K562 (cell line): ENCODE results near the gene NAV2. TPM values are rescaled to one million over a fixed set of nuclear protein-coding genes. Genes with fewer than 3 reads are reported as not detected.

Experiments
- ARHGAP35 ChIP-seq: fragments of 450-650 bp; IDR thresholded peaks from 2 replicates; pipeline ENCODE4 v1.6.1; 2018; ENCODE audit not compliant: partially characterized antibody
- ATF1 ChIP-seq, 2 experiments: fragments of 450-650 bp in 1 of 2; IDR thresholded peaks; 2 replicates each; pipeline ENCODE4 v1.6.1; 2016; ENCODE audit warnings: missing compliant biosample characterization in 1 of 2, missing genetic modification characterization in 1 of 2
- CBX3 ChIP-seq, 2 experiments: IDR thresholded peaks; 1 replicate in 1 of 2; 2 replicates in 1 of 2; pipeline ENCODE4 v1.6.1; 2012; ENCODE audit warnings: inconsistent platforms in 2 of 2, low read length in 2 of 2, borderline replicate concordance in 1 of 2, control low read depth in 1 of 2
- CREM ChIP-seq: IDR thresholded peaks from 2 replicates; pipeline ENCODE4 v1.6.1; 2014; ENCODE audit warnings: antibody characterized with exemption, low read depth
- GATA2 ChIP-seq: sonication (generic); formaldehyde crosslinking; IDR thresholded peaks from 2 replicates; pipeline ENCODE4 v1.4.0; 2020; ENCODE audit warnings: mild to moderate bottlenecking, missing genetic modification reagents
- KLF13 ChIP-seq: fragments of 450-650 bp; IDR thresholded peaks from 2 replicates; pipeline ENCODE4 v1.6.1; 2016; ENCODE audit warnings: missing genetic modification characterization, low read depth, mild to moderate bottlenecking, missing compliant biosample characterization, moderate library complexity, borderline replicate concordance
- MAFG ChIP-seq: fragments of 450-650 bp; conservative IDR thresholded peaks from 2 replicates; pipeline ENCODE4 v1.6.1; 2016; ENCODE audit warnings: missing genetic modification characterization, missing compliant biosample characterization
- MEF2D ChIP-seq: conservative IDR thresholded peaks from 2 replicates; pipeline ENCODE4 v1.6.1; 2016; ENCODE audit warnings: low read depth, missing genetic modification characterization, missing compliant biosample characterization
- SIN3A ChIP-seq, 2 experiments: fragments of 150-350 bp in 1 of 2; IDR thresholded peaks; 2 replicates each; pipeline ENCODE4 v1.6.1; 2011 to 2016; ENCODE audit warnings: borderline replicate concordance in 2 of 2, low read depth in 2 of 2, low read length in 2 of 2, mild to moderate bottlenecking in 2 of 2, moderate library complexity in 2 of 2; ENCODE audit not compliant: control insufficient read depth in 1 of 2
- SRSF1 ChIP-seq: fragments of 200-400 bp; formaldehyde crosslinking; IDR thresholded peaks from 2 replicates; pipeline ENCODE4 v1.6.1; 2017; ENCODE audit warnings: mild to moderate bottlenecking, low read depth, low read length, moderate library complexity
- STAT5A ChIP-seq: IDR thresholded peaks from 2 replicates; pipeline ENCODE4 v1.6.1; 2012; ENCODE audit warnings: low read length, inconsistent platforms, borderline replicate concordance
- ZNF384 ChIP-seq: IDR thresholded peaks from 2 replicates; pipeline ENCODE4 v1.6.1; 2012; ENCODE audit warnings: low read depth, low read length, improper control_type of control experiment
- ZNF551 ChIP-seq: fragments of 250-450 bp; sonication (Bioruptor Pico); IDR thresholded peaks from 2 replicates; pipeline ENCODE4 v1.5.0; 2021; ENCODE audit warnings: mild to moderate bottlenecking, moderate library complexity
- ZNF778 ChIP-seq: fragments of 450-650 bp; formaldehyde crosslinking; IDR thresholded peaks from 2 replicates; pipeline ENCODE4 v1.4.0; 2020; ENCODE audit warnings: mild to moderate bottlenecking, moderate library complexity
- ZNF79 ChIP-seq: fragments of 250-450 bp; sonication (Bioruptor Pico); IDR thresholded peaks from 2 replicates; pipeline ENCODE4 v1.4.0; 2020; ENCODE audit warnings: low read depth, mild to moderate bottlenecking, moderate library complexity
- polyA plus RNA-seq, 8 experiments: library from polyadenylated mRNA; depleted of rRNA in 4 of 8; stranded (reverse) in 5 of 8; unstranded in 3 of 8; fragments of >200 nt; fragmentation: Nextera tagmentation in 2 of 8; fragmentation: Illumina TruSeq in 1 of 8; extraction: Ambion mirVana in 2 of 8; extraction: Trizol in 1 of 8; gene quantifications; 2 replicates each; pipeline versions ENCODE4 v1.2.1 to v1.2.3, GENCODE V29; 2011 to 2014; ENCODE audit warnings: inconsistent platforms in 1 of 8, missing spikeins in 1 of 8
- total RNA-seq, 7 experiments: library from RNA; depleted of rRNA in 6 of 7; stranded (reverse); fragments of >200 nt in 6 of 7; fragmentation: Illumina TruSeq in 2 of 7; extraction: Trizol in 2 of 7; gene quantifications; 2 replicates each; pipeline versions ENCODE4 v1.2.1 to v1.2.3, GENCODE V29; 2011 to 2021; ENCODE audit warnings: low replicate concordance in 1 of 7
- TF ChIP-seq, protein P1 (sequence below), 2 experiments: fragments of 450-650 bp; IDR thresholded peaks; 2 replicates each; pipeline ENCODE4 v1.6.1; 2016; ENCODE audit warnings: mild to moderate bottlenecking in 2 of 2, borderline replicate concordance in 1 of 2, low read depth in 1 of 2, moderate library complexity in 1 of 2
- TF ChIP-seq, protein P2 (sequence below), 2 experiments: fragments of 150-350 bp in 1 of 2; IDR thresholded peaks; 2 replicates each; pipeline ENCODE4 v1.6.1; 2012 to 2016; ENCODE audit warnings: low read depth in 2 of 2, low read length in 2 of 2, mild to moderate bottlenecking in 1 of 2, moderate library complexity in 1 of 2

NAV2 gene
- total and polyA plus RNA-seq, 9 of the 15 experiments (the other 6 are each of a cell fraction or from before 2014, with no cell fraction given) = 0.03 to 0.35 (median 0.05) TPM

DNA sequence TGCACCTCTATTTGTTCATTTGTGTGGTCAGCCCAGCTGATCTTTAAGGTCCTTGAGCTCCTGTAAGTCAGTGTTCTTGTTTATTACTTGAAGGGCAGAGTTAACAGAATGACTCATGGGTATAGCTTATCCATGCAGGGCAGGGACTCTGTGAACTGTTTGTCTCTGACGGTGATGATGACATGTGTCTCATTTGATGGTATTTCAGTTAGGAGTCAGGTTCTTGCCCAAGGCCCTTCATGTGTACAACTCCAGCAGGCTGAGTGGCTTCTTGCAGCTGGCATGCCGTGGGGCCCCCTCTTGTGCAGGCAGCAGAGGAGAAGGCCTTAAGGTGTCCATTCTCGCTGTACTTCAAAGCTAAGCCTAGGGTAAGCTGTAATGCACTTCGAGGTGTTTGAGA, 282.5 kb downstream of the NAV2 start (continued):
- TF ChIP-seq, protein P1, sequence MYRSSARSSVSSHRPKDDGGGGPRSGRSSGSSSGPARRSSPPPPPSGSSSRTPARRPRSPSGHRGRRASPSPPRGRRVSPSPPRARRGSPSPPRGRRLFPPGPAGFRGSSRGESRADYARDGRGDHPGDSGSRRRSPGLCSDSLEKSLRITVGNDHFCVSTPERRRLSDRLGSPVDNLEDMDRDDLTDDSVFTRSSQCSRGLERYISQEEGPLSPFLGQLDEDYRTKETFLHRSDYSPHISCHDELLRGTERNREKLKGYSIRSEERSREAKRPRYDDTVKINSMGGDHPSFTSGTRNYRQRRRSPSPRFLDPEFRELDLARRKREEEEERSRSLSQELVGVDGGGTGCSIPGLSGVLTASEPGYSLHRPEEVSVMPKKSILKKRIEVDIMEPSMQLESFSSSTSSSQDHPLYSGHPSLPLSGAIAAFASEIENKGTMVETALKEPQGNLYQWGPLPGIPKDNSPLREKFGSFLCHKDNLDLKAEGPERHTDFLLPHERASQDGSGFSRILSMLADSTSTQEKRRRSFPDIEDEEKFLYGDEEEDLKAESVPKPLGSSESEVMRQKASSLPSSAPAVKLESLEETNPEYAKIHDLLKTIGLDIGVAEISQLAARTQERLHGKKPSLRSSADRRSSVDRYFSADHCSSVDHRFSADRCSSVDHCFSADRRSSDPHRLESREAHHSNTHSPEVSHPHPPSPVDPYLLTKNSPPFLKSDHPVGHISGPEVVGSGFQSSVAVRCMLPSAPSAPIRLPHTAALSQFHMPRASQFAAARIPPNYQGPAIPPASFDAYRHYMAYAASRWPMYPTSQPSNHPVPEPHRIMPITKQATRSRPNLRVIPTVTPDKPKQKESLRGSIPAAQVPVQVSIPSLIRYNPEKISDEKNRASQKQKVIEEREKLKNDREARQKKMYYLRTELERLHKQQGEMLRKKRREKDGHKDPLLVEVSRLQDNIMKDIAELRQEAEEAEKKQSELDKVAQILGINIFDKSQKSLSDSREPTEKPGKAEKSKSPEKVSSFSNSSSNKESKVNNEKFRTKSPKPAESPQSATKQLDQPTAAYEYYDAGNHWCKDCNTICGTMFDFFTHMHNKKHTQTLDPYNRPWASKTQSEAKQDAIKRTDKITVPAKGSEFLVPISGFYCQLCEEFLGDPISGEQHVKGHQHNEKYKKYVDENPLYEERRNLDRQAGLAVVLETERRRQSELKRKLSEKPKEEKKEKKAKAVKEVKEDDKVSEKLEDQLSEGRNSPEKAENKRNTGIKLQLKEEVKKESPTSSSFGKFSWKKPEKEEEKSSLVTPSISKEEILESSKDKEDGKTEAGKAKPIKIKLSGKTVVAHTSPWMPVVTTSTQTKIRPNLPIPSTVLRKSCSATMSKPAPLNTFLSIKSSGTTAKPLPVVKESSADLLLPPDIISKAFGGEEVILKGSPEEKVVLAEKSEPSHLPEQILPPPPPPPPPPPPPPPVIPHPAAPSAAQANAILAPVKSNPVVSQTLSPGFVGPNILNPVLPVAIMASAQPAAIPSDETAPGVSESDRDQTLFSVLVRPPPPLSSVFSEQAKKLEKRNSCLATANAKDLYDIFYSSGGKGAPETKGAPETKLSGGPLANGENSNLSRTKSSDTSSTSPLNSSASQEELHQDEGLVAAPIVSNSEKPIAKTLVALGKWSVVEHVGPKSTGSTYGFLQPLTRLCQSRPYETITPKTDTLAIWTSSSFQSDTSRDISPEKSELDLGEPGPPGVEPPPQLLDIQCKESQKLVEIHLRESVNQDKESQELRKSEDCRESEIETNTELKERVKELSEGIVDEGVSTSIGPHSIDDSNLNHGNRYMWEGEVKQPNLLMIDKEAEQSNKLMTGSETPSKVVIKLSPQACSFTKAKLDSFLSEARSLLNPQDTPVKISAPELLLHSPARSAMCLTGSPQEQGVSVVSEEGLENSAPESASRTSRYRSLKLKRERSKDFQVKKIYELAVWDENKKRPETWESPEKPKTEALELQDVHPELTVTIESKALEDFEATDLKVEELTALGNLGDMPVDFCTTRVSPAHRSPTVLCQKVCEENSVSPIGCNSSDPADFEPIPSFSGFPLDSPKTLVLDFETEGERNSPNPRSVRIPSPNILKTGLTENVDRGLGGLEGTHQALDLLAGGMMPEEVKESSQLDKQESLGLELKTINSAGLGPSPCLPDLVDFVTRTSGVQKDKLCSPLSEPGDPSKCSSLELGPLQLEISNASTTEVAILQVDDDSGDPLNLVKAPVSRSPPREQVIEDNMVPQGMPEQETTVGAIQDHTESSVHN (IDR thresholded peaks at IDR 0.05; ENCODE audit: borderline replicate concordance in 1 of 2, low read depth in 1 of 2) = peak in 1 of 2 experiments; percentile 62; a peak in 1 of 4 replicates
- TF ChIP-seq STAT5A (peak; percentile 45; the same call in 1 of the 2 replicates), CREM (peak; percentile 82), SRSF1 (no peak), ZNF79 (CRISPR knock-in tag) (no peak), ZNF551 (CRISPR knock-in tag) (no peak), ATF1 (CRISPR knock-in tag; IDR thresholded peaks at IDR 0.05) (no peak), ATF1 (tag; IDR thresholded peaks at IDR 0.05) (peak; percentile 47; the same call in 1 of the 2 replicates), MEF2D (tag) (no peak), CBX3 (IDR thresholded peaks at IDR 0.05; ENCODE audit: borderline replicate concordance in 1 of 2, low read length in 2 of 2) (peak in 1 of 2 experiments; percentile 63; a peak in 1 of 3 replicates), MAFG (0 out of 2 replicates have a peak, but pooled peaks have one; percentile 36), ARHGAP35 (no peak), ZNF384 (no peak), SIN3A (IDR thresholded peaks at IDR 0.05; ENCODE audit: borderline replicate concordance in 2 of 2, control insufficient read depth in 1 of 2, low read depth in 2 of 2, low read length in 2 of 2) (no peak), GATA2 (CRISPR knock-in tag) (peak; percentile 48; the same call in 1 of the 2 replicates), KLF13 (tag) (no peak), ZNF778 (no peak)
- TF ChIP-seq, protein P2, sequence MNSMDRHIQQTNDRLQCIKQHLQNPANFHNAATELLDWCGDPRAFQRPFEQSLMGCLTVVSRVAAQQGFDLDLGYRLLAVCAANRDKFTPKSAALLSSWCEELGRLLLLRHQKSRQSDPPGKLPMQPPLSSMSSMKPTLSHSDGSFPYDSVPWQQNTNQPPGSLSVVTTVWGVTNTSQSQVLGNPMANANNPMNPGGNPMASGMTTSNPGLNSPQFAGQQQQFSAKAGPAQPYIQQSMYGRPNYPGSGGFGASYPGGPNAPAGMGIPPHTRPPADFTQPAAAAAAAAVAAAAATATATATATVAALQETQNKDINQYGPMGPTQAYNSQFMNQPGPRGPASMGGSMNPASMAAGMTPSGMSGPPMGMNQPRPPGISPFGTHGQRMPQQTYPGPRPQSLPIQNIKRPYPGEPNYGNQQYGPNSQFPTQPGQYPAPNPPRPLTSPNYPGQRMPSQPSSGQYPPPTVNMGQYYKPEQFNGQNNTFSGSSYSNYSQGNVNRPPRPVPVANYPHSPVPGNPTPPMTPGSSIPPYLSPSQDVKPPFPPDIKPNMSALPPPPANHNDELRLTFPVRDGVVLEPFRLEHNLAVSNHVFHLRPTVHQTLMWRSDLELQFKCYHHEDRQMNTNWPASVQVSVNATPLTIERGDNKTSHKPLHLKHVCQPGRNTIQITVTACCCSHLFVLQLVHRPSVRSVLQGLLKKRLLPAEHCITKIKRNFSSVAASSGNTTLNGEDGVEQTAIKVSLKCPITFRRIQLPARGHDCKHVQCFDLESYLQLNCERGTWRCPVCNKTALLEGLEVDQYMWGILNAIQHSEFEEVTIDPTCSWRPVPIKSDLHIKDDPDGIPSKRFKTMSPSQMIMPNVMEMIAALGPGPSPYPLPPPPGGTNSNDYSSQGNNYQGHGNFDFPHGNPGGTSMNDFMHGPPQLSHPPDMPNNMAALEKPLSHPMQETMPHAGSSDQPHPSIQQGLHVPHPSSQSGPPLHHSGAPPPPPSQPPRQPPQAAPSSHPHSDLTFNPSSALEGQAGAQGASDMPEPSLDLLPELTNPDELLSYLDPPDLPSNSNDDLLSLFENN (IDR thresholded peaks at IDR 0.05; ENCODE audit: low read depth in 2 of 2, low read length in 2 of 2) = peak in 1 of 2 experiments; percentile 78; a peak in 1 of 4 replicates
